Cardiac muscle cell (in vitro differentiated cells and primary cell): ENCODE measurements around the gene ALPK3. TPM values are rescaled to one million over a fixed set of nuclear protein-coding genes. Genes with fewer than 3 reads are reported as not detected.

Source experiments
- DNase-seq, 2 donors: peaks; one replicate each; pipeline versions ENCODE4 v3.0.0 to v3.0.0-alpha.2; 2010 to 2017; ENCODE audit warnings: low read depth in 1 of 2, low spot score in 1 of 2
- H3K27ac ChIP-seq: fragments of 200-600 bp; sonication (generic); 2 replicates; pipeline ENCODE4 v1.5.1; 2016
- H3K27me3 ChIP-seq: fragments of 200-600 bp; sonication (generic); 2 replicates; pipeline ENCODE4 v1.6.0; 2016; ENCODE audit warnings: control low read depth
- H3K36me3 ChIP-seq: fragments of 200-600 bp; sonication (generic); 2 replicates; pipeline ENCODE4 v1.5.1; 2016; ENCODE audit warnings: control low read depth
- H3K4me1 ChIP-seq: fragments of 200-600 bp; sonication (generic); 2 replicates; pipeline ENCODE4 v1.8.1; 2017; ENCODE audit warnings: low read depth, mild to moderate bottlenecking, mixed run types
- H3K4me3 ChIP-seq: fragments of 200-600 bp; sonication (generic); 2 replicates; pipeline ENCODE4 v1.5.1; 2016; ENCODE audit warnings: mild to moderate bottlenecking
- H3K9me3 ChIP-seq: fragments of 200-600 bp; sonication (generic); 2 replicates; pipeline ENCODE4 v1.5.1; 2017; ENCODE audit warnings: low read depth, mild to moderate bottlenecking, control low read depth
- polyA plus RNA-seq: library from polyadenylated mRNA; unstranded; fragments of >200 nt; fragmentation: Nextera tagmentation; extraction: Ambion mirVana; gene quantifications from 2 replicates; pipeline ENCODE4 v1.2.1, GENCODE V29; 2016
- total RNA-seq: library from RNA; depleted of rRNA; stranded (reverse); fragments of >200 nt; gene quantifications from 2 replicates; pipeline ENCODE4 v1.2.3, GENCODE V29; 2016
- TF ChIP-seq, protein P1 (sequence below): IDR thresholded peaks from 2 replicates; pipeline ENCODE4 v1.5.1; 2012; ENCODE audit warnings: low read depth, mild to moderate bottlenecking, low read length

Gene ALPK3
- total and polyA plus RNA-seq, 2 experiments from 2014 or later: 16.6 to 52.1 TPM

DNA sequence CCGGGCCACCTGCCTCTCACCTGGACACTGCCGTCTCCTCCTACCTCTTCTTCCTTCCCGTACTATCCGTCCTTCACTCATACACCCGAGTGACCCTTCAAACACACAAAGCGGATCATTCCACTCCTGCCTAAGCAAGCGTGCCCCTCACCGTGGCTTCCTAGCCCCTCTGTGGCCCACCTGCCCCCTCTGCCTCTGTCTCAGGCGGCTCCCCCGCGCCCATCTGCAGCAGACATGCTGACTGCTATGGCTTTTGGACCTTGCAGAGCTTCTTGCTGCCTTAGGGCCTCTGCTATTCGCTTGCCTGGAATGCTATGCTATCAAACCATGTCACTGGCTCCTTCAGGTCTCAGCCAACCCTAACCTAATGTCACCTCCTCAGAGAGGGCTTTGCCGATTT, 105.4 kb downstream of the ALPK3 start:
- Histone ChIP-seq H3K36me3 (no peaks in the 10 kb centered on the region), H3K4me3 (no peak overlapping the region), H3K27me3 (no peaks in the 10 kb centered on the region), H3K27ac (no peak overlapping the region), H3K4me1 (no peaks in the 10 kb centered on the region), H3K9me3 (no peaks in the 10 kb centered on the region)
- no peak for DNase-seq
- TF ChIP-seq, protein P1, sequence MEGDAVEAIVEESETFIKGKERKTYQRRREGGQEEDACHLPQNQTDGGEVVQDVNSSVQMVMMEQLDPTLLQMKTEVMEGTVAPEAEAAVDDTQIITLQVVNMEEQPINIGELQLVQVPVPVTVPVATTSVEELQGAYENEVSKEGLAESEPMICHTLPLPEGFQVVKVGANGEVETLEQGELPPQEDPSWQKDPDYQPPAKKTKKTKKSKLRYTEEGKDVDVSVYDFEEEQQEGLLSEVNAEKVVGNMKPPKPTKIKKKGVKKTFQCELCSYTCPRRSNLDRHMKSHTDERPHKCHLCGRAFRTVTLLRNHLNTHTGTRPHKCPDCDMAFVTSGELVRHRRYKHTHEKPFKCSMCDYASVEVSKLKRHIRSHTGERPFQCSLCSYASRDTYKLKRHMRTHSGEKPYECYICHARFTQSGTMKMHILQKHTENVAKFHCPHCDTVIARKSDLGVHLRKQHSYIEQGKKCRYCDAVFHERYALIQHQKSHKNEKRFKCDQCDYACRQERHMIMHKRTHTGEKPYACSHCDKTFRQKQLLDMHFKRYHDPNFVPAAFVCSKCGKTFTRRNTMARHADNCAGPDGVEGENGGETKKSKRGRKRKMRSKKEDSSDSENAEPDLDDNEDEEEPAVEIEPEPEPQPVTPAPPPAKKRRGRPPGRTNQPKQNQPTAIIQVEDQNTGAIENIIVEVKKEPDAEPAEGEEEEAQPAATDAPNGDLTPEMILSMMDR: no peak

Other genes with a start within 250 kb of the ALPK3 start
- gene ZSCAN2, start 216.3 kb upstream of the ALPK3 start, total RNA-seq: 24.4 and 38.3 TPM in 2 replicates
- 24.8 and 28.1 TPM in 2 replicates for gene ZSCAN2, start 216.3 kb upstream of the ALPK3 start, polyA plus RNA-seq
- gene WDR73, start 163.1 kb upstream of the ALPK3 start, total RNA-seq: 25.0 and 31.8 TPM in 2 replicates
- gene WDR73, start 163.1 kb upstream of the ALPK3 start, polyA plus RNA-seq: 39.6 and 50.4 TPM in 2 replicates
- gene NMB, start 159.2 kb upstream of the ALPK3 start, total RNA-seq: 4.1 and 6.4 TPM in 2 replicates
- gene NMB, start 159.2 kb upstream of the ALPK3 start, polyA plus RNA-seq: 5.9 and 9.0 TPM in 2 replicates
- gene SEC11A, start 101.2 kb upstream of the ALPK3 start, total RNA-seq: 137 and 146 TPM in 2 replicates
- 99.6 and 117 TPM in 2 replicates for gene SEC11A, start 101.2 kb upstream of the ALPK3 start, polyA plus RNA-seq
- gene ZNF592, start 68.8 kb upstream of the ALPK3 start, total RNA-seq: 16.0 and 19.2 TPM in 2 replicates
- 8.1 and 22.9 TPM in 2 replicates for gene ZNF592, start 68.8 kb upstream of the ALPK3 start, polyA plus RNA-seq
- 0.24 and 0.81 TPM in 2 replicates for gene SLC28A1, start 67.3 kb downstream of the ALPK3 start, total RNA-seq
- 0.41 and 0.45 TPM in 2 replicates for gene SLC28A1, start 67.3 kb downstream of the ALPK3 start, polyA plus RNA-seq
- gene PDE8A, start 164.5 kb downstream of the ALPK3 start, total RNA-seq: 18.6 and 26.8 TPM in 2 replicates
- 10.2 and 14.2 TPM in 2 replicates for gene PDE8A, start 164.5 kb downstream of the ALPK3 start, polyA plus RNA-seq